Lower leg skin (tissue), 4 donors: ENCODE data around the gene UQCRFS1. TPM values are rescaled to one million over a fixed set of nuclear protein-coding genes. Genes with fewer than 3 reads are reported as not detected.

Experiments
- DNase-seq, 2 donors: peaks; one replicate each; pipeline ENCODE4 v3.0.0-alpha.2; 2019; ENCODE audit warnings: low spot score in 2 of 2
- H3K4me3 ChIP-seq: fragments of 200-600 bp; sonication (generic); 2 replicates; pipeline ENCODE4 v1.5.1; 2017; ENCODE audit warnings: mild to moderate bottlenecking, low read depth; ENCODE audit not compliant: poor library complexity, severe bottlenecking
- CTCF ChIP-seq, 3 donors: fragments of 450-650 bp; IDR thresholded peaks; one replicate each; pipeline ENCODE4 v1.5.1; 2016; ENCODE audit warnings: antibody characterized with exemption in 3 of 3, mild to moderate bottlenecking in 3 of 3, moderate library complexity in 2 of 3
- POLR2A ChIP-seq, 2 donors: fragments of 450-650 bp; IDR thresholded peaks; one replicate each; pipeline ENCODE4 v1.6.1; 2016 to 2017; ENCODE audit warnings: antibody characterized with exemption in 2 of 2, mild to moderate bottlenecking in 1 of 2, moderate library complexity in 1 of 2
- WGBS, 2 donors: methylation state at CpG; one replicate each; pipeline ENCODE4 v1.1.5; 2018; 5-methylcytosine and 5-hydroxymethylcytosine counted together
- intact Hi-C: fragments of 100-400 bp; cut with DNase I; formaldehyde crosslinking; loops from one replicate; pipeline ENCODE4 v1.15.0; 2023; ENCODE audit warnings: low total_unique reads
- total RNA-seq, 4 donors: library from RNA; depleted of rRNA; stranded (reverse); fragments of >200 nt; gene quantifications; one replicate each; pipeline ENCODE4 v1.1.0, GENCODE V29; 2016

The UQCRFS1 gene
- 10 to 100 TPM; 28.4 to 42.3 (median 39.4) TPM for total RNA-seq

DNA sequence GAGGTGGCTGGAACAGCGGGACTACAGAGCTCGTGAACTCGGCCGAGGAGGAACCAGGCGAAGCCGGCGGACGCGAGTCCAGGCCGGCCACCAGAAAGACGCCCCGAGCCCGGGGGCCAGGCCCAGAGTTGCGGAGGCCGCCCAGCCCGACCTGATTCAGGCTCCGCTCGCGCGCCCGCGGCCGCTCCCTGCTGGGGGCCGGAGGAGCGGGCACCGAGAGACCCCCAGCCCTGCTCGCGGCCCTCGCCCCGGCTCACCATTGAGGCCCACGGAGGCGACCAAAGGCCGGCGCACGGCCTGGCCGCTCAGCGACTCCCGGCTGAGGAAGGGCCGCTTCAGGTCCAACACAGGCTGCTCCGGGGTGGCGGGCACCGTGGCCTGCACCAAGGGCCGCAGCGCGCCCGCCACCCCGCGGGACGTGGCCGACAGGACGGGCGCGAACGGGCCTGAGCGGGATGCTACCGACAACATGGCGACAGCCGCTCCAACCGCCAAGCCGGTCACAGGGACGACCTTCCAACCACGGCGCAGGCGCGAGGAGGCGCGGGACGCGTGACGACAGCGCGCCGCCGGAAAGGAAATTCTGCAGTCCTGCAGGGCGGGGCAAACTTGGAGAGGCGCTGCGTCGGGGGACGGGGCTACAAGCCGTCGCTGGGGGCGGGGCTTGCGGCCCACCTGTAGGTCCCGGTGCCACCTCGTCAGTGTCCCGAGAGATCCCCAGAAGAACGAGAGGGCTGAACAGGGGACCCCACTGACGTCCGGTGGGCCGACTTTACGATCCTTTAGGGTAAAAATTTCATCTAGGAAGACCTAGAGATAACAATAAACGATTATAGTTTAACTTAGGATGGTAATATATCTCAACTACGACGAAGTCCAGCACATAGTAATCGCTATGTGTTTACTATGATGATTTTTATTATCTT, at the start of gene UQCRFS1:
Gene UQCRFS1, minus strand, starts transcription at position 504 of the 926 bp plus-strand sequence. Its CDS starts 33 bp downstream, at position 471.
- TF ChIP-seq POLR2A (IDR thresholded peaks at IDR 0.05) (peak in 1 of 2 donors; percentile 86), CTCF (IDR thresholded peaks at IDR 0.05) (no peak)
- peak within 1 kb of the TSS; percentile 80 for H3K4me3 ChIP-seq
- intact Hi-C loops = no loop called here
- DNase-seq = peak; percentile 93 to 99
- 1 to 2% methylated on average over 37 to 86 of the region's 95 CpGs for WGBS, 2 donors

DNA sequence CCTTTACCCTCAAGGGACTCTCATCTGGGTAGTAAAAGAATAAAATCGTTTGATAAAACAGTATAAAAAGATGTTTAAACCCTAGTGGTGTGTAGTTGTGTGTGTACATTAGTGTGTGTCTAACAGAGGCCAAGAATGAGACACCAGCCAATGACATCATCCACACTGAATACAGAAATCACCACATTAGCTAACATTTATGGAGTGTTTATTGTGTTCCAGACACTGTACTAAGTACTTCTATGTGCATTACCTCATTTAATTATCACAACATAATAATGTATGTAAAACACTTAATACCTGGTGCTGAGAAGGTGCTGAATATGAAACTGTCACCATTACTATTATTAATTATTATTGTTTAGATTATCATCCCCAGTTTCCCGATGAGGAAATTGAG, 49.1 kb upstream of the UQCRFS1 start:
- 60 to 71% methylated on average over 2 of the region's 2 CpGs for WGBS, 2 donors
- no peak overlapping the region for H3K4me3 ChIP-seq
- DNase-seq = no peak
- TF ChIP-seq CTCF (IDR thresholded peaks at IDR 0.05) (no peak), POLR2A (IDR thresholded peaks at IDR 0.05) (no peak)
- intact Hi-C loops = loop anchor here (10.0 kb wide), 1 partner anchor 527 kb away; no protein-coding TSS in a partner anchor

- no peak overlapping the region for H3K4me3 ChIP-seq
- TF ChIP-seq POLR2A (IDR thresholded peaks at IDR 0.05) = no peak
- TF ChIP-seq CTCF (IDR thresholded peaks at IDR 0.05) = no peak
- peak in 1 of 2 donors; percentile 46 for DNase-seq
- WGBS, 2 donors = 71 to 78% methylated on average over 5 of the region's 5 CpGs
- intact Hi-C loops = loop anchor here (10.0 kb wide), 1 partner anchor 526 kb away; no protein-coding TSS in a partner anchor
Observed at GRCh38 chr19:29260477-29261317, 47.7 kb upstream of the UQCRFS1 start.

DNA sequence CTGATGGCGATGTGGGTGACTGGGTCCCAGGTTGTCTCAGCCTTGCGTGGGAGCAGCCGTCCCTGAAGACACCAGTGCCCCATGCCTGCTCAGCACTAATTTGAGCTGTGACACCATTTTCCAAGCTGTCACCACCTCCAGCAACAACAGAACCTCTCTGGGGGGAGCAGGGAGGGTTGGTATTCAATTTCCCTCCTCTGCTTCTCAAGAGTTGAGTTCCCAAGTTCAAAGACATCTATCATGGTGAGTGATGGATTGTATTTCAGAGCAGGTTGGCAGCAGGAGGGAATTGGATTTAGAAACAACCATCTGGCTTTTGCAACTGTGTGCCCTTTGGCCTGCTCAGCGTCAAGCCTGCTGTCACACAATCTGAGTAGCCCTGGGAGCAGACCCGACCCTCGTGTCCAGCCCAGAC, 46.9 kb upstream of the UQCRFS1 start:
- no peak overlapping the region for H3K4me3 ChIP-seq
- no peak for TF ChIP-seq POLR2A (IDR thresholded peaks at IDR 0.05)
- no peak for TF ChIP-seq CTCF (IDR thresholded peaks at IDR 0.05)
- WGBS, 2 donors = 55 to 69% methylated on average over 6 of the region's 6 CpGs
- intact Hi-C loops = loop anchor here (10.0 kb wide), 1 partner anchor 525 kb away; no protein-coding TSS in a partner anchor
- DNase-seq = peak in 1 of 2 donors; percentile 20

DNA sequence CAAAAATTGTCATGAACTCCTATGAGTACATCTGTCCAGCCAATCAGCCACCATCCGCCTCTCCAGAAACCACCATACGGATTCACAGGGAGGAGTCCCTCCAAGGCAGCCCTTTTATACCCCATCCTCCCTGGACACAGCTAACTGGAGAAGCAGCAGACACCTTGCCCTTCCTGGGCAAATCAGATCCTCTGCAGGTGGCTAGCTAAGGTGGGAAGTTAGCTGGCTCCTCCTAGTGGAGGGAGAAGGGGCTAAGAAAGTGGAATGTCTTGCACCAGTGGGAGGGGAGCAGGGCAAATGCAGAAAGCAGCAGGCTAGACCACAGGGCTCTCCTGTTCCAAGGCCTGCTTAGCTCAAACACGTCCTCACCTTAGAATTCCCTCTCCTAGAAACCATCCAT, 46.2 kb upstream of the UQCRFS1 start:
- TF ChIP-seq POLR2A (IDR thresholded peaks at IDR 0.05) (no peak), CTCF (IDR thresholded peaks at IDR 0.05) (no peak)
- intact Hi-C loops = no loop called here
- no peak overlapping the region for H3K4me3 ChIP-seq
- WGBS, 2 donors = 66 to 77% methylated on average over 3 of the region's 3 CpGs
- DNase-seq = peak in 1 of 2 donors; percentile 40
